DMS153 (cell line): ENCODE results near the gene CYP46A1.

Experiments
- DNase-seq: peaks from one replicate; lab custom pipeline; 2025; lab: John Stamatoyannopoulos, UW

CYP46A1 gene

GRCh38 chr14:99715266-99716000 is 31.3 kb downstream of the CYP46A1 start:
- DNase-seq, result no peak

- no peak for DNase-seq
Observed at GRCh38 chr14:99716091-99716849, 32.2 kb downstream of the CYP46A1 start.

- DNase-seq, result no peak
Observed at GRCh38 chr14:99716850-99717681, 33.0 kb downstream of the CYP46A1 start.

GRCh38 chr14:99717682-99718013 is 33.5 kb downstream of the CYP46A1 start:
- DNase-seq, result no peak

GRCh38 chr14:99718031-99718810 is 34.1 kb downstream of the CYP46A1 start:
- no peak for DNase-seq

GRCh38 chr14:99718811-99719192 is 34.7 kb downstream of the CYP46A1 start:
- DNase-seq, result no peak

GRCh38 chr14:99720941-99721791 is 37.1 kb downstream of the CYP46A1 start:
- no peak for DNase-seq

GRCh38 chr14:99721792-99722516 is 37.9 kb downstream of the CYP46A1 start:
- DNase-seq, result no peak

GRCh38 chr14:99722741-99723140 is 38.6 kb downstream of the CYP46A1 start:
- DNase-seq, result no peak

- no peak for DNase-seq
Observed at GRCh38 chr14:99724196-99724891, 40.2 kb downstream of the CYP46A1 start.

- no peak for DNase-seq
Observed at GRCh38 chr14:99724939-99725773, 41.1 kb downstream of the CYP46A1 start.

- DNase-seq, result no peak
Observed at GRCh38 chr14:99725774-99726537, 41.9 kb downstream of the CYP46A1 start.

- no peak for DNase-seq
Observed at GRCh38 chr14:99726538-99727095, 42.5 kb downstream of the CYP46A1 start.

- no peak for DNase-seq
Observed at GRCh38 chr14:99727096-99727870, 43.2 kb downstream of the CYP46A1 start.

- DNase-seq, result no peak
Observed at GRCh38 chr14:99728231-99728920, 44.3 kb downstream of the CYP46A1 start.

- no peak for DNase-seq
Observed at GRCh38 chr14:99728981-99729451, 44.9 kb downstream of the CYP46A1 start.
